Kasumi-1 (cell line): Measurements from ENCODE around the gene DOHH.
"Not testable (repeated sequence)": the region's sequence is repeated elsewhere in the genome, so short reads cannot be mapped to it uniquely, and the experiment has no call there.

Experiments
- DNase-seq, 2 experiments: peaks; one replicate each; lab custom pipeline; 2025; lab: John Stamatoyannopoulos, UW

The DOHH gene

DNA sequence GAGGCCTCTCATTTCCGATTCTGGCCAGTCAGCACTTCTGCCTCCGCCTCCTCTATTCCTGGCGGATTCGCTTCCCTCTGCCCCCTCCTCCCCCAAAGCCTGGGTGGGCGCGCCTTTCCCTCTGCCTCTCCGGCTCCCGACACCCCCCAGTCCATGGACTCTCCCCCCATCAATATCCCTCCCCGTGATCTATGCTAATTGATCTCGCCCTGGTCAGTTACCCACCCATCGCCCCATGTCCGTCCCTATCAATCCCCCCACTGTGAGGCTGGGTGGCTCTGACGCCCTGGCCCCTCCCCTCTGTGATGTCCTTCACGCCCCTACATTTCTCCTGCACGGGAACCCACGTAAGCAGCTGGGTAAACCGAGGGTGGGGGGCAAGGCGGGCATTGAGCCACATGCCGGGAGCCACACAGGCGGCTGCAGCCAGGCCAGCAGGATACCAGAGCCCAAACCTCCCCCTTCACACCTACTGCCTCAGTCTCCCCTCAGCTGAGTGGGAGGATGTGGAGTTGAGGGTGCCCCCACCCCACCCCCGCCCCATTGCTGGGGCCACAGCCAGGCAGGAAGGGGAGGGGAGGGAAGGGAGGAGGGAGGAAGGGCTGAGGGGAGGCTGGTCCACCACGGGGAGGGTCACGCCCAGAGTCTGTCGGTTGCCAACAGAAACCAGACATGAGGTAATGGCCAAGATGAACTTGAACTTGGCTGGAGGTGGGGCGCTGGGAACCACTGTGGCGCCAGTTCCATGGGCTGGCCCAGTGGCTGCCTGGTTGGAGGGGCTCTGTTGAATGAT lies 41.2 kb downstream of the DOHH start:
- DNase-seq, result no peak

DNA sequence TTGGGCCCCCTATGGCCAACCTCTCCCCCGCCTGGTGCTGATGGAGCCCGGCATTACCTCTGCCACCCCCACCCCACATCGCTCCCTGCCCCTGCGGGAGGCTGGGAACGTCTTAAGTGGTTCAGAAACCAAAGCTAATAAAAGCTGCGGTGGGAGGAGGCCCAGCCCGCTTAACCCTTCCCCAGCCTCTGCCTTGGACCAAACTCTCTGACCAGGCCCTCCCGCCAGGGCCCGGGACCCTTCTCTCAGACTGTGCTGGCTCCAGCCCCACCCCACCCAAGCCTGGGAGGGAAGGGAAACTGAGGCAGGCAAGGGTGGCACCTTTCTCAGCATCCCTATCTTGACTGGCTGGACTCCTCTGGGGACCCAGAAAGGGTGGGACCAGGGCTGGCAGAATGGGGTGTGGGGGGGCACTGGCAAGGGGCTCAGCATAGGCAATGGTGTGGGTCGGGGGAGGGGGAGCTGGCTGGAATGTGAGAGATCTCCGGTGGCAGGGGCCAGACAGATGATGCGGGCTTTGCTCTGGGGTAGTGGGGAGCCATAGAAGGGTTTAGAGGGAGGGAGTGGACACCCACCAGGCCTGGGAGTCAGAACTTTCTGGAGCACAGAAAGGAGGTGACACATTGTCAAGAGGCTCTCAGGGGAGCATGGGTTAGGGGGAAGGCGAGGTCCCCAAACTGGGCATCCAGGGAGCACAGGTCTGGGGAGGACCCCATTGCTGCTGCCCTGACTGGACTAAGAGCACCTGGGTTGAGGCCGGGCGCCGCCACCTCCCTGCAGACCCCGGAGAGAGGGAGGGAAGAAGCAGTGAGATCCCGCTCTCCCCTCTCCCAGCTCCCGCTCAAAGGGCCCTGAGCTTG lies 42.0 kb downstream of the DOHH start:
- DNase-seq, result no peak

DNA sequence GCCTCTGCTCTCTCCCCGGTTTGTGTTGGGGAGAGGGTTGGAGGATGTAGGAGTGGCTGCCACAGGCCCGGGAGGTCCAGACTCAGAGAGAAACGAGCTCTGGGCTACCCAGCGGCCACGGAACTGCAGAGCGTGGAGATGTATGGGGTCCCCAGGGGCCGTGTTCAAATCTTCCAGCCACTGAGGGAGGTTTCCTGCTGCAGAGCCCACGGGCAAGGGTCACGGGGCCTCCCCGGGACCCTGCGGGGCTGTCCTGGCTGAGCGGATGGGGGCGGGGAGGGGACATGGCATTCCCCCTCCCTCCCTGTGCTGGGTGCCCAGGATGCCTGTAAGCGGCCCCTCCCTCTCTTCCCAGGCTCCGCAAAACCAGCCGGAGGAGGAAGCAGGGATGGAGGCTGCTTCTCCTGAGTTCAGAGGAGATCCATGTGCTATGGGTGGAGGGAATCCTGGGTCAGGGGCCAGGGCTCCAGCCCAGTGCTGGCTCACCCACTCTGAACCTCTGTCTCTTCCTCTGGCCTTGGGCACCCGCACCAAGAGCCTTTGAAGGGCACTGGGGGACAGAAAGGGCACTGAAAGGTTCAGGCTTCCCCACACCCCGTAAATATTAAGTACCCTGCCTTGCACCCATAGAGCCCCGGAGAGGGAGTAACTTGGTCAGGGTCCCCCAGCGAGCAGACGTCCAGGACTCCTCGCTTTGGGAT lies 42.8 kb downstream of the DOHH start:
- no peak for DNase-seq

DNA sequence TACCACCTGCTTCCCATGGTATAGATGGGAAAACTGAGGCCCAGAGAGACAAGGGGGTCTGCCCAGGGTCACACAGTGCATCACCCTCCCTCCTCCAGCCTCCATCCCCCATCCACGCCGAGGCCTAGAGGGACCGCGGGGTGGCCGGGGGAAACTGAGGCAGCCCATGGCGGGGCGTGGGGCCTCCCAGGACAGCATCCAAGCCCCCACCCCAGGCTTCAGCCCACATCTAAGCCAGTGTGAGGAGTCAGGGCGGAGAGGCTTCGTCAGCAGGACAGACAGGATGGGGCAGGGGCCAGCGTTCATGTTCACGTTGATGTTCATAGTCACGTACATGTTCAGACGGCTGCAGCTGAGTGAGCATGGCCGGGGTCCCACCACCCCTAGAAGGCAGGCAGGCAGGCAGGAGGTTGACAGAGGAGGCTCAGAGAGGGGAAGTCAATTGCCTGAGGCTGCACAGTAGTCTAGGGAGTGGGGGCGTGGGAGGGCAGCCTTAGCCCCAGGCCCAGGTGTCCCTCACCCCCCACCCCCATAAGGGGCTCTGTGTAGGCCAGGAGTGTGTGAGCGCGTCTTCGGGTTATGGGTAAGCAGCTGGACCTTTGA lies 43.4 kb downstream of the DOHH start:
- no peak for DNase-seq

DNA sequence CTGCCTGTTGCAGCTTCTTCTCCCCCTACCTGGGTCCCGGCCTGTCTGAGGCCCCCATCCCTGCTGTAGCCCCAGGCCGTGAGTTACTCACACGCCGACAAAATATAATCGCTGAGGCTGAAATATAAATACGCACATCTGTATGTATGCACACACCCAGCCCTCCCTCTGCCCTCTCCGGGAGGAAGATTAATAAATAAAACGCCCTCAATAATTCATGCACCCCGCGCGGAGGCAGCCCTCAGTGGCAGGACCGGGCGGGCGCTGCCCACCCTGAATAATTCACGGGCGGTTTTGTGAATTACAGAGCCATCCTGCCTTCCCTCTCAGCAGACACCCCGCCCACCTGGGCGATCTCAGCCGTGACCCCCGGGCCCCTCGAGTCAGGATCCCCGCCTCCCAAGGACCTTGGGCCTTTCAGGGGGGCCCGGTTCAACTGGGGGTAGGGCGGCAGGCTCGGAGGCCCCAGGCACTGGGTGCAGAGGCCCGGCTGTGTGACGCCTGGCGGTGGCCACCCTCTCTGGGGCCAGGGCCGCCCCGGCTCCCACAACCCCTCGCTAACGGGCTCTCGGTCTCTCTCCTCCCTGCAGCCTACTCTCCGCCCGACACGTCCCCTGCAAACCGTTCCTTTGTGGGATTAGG lies 44.4 kb downstream of the DOHH start:
- no peak for DNase-seq

DNA sequence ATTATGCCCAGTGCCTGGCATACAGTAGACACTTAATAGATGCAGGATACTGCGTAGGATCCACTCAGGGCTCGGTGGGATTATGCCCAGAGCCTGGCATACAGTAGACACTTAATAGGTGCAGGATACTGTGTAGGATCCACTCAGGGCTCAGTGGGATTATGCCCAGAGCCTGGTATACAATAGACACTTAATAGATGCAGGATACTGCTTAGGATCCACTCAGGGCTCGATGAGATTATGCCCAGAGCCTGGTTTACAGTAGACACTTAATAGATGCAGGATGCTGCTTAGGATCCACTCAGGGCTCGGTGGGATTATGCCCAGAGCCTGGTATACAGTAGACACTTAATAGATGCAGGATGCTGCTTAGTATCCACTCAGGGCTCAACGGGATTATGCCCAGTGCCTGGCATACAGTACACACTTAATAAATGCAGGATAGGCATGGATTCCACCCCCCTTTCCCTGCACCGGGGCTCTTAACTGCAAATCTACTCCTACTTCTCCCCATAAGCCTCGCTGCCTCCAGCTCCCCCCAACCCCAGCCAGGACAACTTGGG lies 45.0 kb downstream of the DOHH start:
- DNase-seq, result no peak

DNA sequence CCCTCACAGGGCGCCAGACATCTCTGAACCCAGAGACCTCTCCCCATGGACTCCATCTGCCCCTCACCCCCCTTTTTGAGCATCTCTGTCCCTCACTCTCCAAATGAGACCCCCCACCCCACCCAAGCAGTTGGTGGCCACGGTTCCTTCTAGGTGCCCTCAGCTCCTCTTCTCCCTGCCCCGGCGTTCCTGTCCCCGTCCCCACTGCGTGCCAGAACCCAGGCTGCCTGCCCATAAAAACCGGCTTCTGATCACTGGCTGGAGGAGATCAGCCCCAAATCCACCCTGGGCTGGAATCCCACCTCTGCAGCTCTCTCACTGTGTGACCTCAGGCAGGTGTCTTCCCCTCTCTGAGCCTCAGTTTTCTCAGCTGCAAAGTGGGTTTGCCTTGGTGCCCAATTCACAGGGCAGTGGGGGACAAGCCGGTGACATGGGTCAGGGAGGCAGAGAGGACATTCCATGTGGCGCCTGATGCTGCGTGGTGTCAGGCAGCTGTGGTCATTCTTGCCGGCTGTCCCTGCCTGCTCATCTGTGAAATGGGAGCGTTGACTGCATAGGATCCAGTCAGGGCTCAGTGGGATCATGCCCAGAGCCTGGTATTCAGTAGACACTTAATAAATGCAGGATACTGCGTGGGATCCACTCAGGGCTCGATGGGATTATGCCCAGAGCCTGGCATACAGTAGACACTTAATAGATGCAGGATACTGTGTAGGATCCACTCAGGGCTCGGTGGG lies 45.6 kb downstream of the DOHH start:
- DNase-seq, result no peak

DNA sequence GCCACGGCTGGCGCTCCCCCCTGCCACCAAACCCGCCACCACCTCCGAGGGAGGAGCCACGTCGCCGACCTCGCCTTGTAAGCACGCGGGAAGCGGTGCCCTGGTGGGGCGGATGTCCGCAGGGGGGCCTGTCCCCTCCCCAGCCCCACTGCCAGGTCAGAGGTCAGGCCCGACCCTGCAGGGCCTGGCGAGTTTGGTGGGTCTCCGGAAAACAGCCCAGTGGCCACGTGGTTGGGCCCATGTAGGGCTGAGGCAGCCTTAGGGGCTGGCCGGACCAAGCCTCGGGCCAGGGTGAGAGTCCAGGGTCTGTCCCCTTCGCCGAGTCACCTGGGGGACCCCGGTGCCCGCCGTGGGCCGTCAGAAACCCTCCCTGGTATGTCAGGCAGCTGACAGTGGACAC lies 46.6 kb downstream of the DOHH start:
- DNase-seq, result no peak

DNA sequence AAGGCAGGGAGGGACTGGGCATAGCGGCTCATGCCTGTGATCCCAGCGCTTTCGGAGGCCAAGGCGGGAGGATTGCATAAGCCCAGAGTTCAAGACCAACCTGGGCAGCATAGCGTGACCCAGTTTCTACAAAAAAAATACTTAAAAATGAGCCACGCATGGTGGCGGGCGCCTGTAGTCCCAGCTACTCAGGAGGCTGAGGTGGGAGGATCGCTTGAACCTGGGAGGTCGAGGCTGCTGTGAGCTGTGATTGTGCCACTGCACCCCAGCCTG lies 47.6 kb downstream of the DOHH start:
- DNase-seq, result not testable (repeated sequence)

DNA sequence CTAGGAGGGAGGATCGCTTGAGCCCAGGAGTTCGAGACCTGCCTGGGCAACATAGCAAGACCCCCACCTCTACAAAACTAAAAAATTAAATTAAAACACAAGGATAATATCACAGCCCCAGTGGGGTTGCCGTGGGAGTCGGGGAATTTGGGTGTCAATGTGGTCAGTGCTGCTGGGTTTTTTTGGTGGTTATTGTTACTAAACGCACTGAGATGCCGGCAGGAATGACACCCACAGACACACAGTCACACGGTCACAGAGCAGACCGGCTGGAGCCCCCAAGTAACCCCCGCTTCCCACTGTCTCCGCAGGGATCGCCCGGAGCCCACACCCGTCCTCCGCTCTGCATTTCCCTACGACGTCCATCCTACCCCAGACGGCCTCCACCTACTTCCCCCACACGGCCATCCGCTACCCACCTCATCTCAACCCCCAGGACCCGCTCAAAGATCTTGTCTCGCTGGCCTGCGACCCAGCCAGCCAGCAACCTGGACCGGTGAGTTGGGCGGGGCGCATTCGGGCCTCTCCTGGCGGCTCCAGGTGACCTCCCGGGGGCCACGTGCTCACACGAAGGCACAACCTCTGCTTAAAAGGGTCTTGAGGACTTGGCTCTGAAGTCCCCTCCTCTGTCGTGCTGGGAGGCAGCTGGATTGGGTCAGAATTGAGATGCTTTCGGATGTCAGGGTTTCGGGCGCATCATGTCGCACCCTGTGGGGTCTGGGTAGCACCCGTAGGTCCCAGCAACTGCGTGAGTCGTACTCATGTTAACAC lies 48.1 kb downstream of the DOHH start:
- DNase-seq, result no peak

DNA sequence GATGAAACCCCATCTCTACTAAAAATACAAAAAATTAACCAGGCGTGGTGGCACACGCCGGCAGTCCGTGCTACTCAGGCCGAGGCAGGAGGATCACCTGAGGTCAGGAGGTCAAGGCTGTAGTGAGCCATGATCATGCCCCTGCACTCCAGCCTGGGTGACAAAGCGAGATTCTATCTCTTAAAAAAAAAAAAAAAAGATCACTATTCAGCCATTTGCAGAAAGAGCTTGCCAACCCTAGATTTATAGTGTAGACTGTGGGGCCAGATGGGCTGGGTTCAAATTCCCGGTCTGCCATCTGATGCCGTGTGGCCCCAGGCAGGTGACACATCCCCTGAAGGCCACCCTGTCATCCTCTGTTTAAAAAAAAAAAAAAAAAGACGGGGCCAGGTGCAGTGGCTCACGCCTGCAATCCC lies 49.0 kb downstream of the DOHH start:
- no peak for DNase-seq

DNA sequence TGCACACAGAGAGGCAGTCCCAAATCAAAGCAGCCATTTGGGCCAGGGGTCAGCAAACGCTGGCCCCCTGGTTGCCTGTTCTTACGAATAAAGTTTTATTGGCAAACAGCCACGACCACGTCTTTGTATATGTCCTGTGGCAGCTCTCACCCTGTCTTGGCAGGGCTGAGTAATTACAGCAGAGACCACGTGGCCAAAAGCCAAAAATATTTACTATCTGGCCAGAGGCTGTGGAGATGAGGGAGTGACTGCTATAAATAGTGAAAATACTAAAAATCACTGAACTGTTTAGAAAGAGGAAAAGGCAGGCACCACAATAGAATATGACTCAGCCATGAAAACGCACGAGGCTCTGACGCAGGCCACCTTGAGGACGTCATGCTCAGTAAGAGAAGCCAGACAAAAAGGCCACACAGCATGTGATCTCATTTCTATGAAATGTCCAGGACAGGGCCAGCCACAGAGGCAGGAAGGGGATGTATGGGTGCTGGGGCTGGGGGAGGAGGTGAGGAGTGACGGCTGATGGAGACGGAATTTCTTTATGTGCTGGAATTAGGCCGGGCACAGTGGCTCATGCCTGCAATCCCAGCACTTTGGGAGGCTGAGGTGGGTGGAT lies 49.6 kb downstream of the DOHH start:
- DNase-seq, result peak in 1 of 2 experiments; percentile 24

DNA sequence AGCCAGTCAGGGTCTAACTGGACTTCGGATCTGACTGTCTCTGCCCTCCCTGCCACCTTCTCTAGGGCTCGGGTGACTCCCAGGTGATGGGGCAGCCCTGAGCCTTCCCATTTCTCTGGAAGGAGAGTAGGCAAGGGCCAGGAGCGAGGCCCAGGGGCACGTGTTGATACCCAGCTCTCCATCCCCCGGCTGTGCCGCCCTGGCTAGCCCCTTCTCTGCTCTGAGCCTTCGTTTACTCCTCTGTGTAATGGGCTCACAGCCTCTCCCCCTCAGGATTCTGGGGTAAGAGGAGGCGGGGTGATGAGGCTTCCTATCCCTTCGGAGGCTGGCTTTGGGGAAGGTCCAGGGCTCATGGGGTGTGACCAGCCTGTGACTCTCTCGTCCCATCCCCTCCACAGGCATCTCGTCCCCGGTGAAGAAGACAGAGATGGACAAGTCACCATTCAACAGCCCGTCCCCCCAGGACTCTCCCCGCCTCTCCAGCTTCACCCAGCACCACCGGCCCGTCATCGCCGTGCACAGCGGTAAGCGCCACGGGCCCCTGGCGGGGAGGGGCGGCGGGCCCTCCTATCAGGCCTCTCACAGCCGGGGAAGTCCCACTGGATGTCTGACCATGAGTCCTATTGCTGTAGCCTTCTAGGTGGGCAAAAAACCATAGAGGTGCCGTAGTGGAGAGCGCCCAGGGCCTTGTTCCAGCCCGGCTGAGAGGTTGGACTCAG lies 51.7 kb downstream of the DOHH start:
- no peak for DNase-seq

DNA sequence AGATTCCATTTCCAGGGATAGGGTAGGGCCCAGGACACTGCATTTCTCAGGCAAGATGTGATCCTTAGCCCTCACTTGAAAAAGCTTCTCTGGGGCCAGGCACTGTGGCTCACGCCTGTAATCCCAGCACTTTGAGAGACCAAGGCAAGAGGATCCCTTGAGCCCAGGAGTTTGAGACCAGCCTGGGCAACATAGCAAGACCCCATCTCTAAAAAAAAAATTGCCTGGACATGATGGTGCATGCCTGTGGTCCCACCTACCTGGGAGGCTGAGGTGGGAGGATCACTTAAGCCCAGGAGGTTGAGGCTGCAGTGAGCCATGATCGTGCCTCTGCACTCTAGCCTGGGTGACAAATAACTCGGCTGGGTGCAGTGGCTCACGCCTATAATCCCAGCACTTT lies 53.8 kb downstream of the DOHH start:
- DNase-seq, result not testable (repeated sequence)

DNA sequence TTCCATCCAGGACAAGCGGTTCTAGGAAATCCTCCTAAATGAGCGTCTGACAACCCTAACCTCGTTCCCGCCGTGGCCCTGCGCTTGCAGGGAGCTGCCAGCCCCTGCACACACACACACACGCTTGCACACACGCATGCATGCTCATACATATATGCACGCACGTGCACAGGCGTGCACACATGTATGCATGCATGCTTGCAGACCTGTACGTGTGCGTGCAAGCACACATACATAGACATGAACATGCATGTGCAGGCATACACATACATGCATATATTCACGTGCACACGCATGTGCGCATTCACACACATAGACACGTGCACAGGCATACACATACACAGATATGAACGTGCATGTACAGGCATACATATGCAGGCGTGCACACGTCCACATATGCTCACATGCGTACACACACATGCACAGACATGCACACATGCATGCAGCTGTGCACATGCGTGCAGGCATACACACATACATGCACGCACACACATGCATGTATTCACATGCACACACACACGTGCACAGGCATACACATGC lies 55.7 kb downstream of the DOHH start:
- DNase-seq, result no peak

DNA sequence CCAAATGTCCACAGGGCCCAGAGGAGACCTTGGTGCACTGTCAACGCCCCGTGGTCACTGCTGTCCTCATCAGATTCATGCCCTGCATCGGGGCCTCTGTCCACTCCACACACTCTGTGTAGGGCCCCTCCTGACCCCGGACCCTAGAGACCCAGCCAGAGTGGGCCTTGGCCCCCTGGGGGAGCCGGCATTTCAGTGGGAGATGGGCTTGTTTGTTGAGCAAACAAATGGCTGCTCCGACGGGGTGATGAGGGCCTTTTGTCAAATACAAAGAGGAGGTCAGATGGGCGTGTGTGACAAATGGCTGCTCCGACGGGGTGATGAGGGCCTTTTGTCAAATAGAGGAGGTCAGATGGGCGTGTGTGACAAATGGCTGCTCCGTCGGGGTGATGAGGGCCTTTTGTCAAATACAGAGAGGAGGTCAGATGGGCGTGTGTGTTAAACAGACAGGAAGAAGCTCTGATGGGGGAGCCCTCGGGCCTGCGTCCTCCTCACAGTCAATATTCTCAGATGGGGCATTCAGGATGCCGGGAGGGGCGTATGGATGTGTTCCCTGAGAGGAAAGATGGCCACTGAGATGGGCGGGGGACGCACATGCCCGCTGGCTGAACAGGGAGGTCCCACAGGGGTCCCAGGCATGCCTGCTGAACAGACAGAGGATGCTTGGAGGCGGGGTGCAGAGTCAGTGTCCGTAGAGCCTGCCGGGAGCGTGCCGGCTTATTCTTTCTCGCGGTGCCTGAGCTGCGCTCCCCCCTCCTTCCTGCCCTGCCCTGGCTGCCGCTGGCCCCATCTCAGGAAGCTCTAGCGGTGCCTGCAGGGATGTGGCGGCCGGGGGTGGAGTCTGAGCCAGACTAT lies 56.4 kb downstream of the DOHH start:
- peak; percentile 91 to 94 for DNase-seq

DNA sequence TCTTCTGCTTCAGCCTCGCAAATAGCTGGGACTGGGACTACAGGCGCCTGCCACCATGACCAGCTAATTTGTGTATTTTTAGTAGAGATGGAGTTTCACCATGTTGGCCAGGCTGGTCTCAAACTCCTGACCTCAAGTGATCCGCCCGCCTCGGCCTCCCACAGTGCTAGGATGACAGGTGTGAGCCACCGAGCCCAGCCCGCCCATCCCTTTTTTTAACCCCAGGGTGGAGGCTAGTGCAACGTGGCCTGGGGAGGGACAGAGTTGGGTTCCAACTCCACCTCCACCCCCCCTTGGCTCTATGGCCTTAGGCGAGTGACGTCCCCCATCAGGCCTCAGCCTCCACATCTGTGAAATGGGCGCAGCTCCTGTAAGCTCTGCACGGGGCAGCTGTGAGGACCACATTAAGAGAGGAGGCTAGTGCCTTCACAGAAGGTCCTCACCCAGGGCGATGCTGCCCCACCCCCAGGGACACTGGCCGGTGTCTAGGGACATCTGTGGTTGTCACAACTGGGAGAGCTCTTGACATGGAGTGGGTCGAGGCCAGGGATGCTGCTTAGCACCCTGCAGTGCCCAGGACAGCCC lies 57.9 kb downstream of the DOHH start:
- no peak for DNase-seq

DNA sequence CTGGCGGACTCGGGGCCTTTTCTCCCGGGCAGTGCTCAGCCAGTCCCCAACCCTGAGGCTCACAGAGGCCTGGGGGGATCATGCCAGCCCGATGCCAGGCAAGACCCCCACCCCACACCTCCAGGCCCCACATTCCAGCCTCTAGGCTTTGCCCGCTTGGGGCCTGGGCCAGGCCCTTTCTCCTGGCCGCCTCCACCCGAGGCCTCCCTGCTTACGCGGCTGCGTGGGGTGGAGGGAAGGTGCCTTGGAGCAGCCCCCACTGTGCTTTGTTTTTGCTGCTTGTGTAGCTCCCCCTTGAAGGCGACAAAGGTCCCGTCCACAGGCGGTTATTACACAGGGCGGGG lies 58.5 kb downstream of the DOHH start:
- no peak for DNase-seq
